Osteoblast (primary cell): Measurements from ENCODE around the gene ZCCHC13. TPM values are rescaled to one million over a fixed set of nuclear protein-coding genes. Genes with fewer than 3 reads are reported as not detected.

Source experiments
- DNase-seq: peaks from one replicate; pipeline ENCODE4 v3.0.0; 2011; ENCODE audit warnings: low spot score, mixed read lengths; ENCODE audit not compliant: insufficient read length; ENCODE audit errors: missing footprints
- H2AFZ ChIP-seq: 2 replicates; pipeline ENCODE4 v1.6.0; 2011; ENCODE audit warnings: mild to moderate bottlenecking, low read length
- H3K27ac ChIP-seq: 2 replicates; pipeline ENCODE4 v1.5.1; 2011; ENCODE audit warnings: mild to moderate bottlenecking, low read depth, low read length, moderate library complexity
- H3K27me3 ChIP-seq: 2 replicates; pipeline ENCODE4 v1.6.0; 2012; ENCODE audit warnings: mild to moderate bottlenecking, control low read depth, inconsistent platforms, low read length, moderate library complexity; ENCODE audit not compliant: insufficient read depth
- H3K36me3 ChIP-seq: 2 replicates; pipeline ENCODE4 v1.5.1; 2011; ENCODE audit warnings: mild to moderate bottlenecking, low read length, control low read depth, moderate library complexity; ENCODE audit not compliant: insufficient read depth
- H3K4me1 ChIP-seq: 2 replicates; pipeline ENCODE4 v1.5.1; 2011; ENCODE audit warnings: mild to moderate bottlenecking, low read length, control low read depth, moderate library complexity; ENCODE audit not compliant: insufficient read depth
- H3K4me2 ChIP-seq: 2 replicates; pipeline ENCODE4 v1.6.0; 2011; ENCODE audit warnings: mild to moderate bottlenecking, low read length; ENCODE audit not compliant: insufficient read depth
- H3K4me3 ChIP-seq: fragments of 200-600 bp; sonication (generic); 3 replicates; pipeline ENCODE4 v1.5.1; 2012; ENCODE audit warnings: mild to moderate bottlenecking, low read length, inconsistent platforms; ENCODE audit not compliant: insufficient read depth
- H3K79me2 ChIP-seq: 2 replicates; pipeline ENCODE4 v1.6.0; 2012; ENCODE audit warnings: mild to moderate bottlenecking, low read length, control low read depth, inconsistent platforms; ENCODE audit not compliant: insufficient read depth
- H3K9me3 ChIP-seq: 2 replicates; pipeline ENCODE4 v1.5.1; 2011; ENCODE audit warnings: low read depth, low read length, control low read depth
- H4K20me1 ChIP-seq: 2 replicates; pipeline ENCODE4 v1.6.0; 2012; ENCODE audit warnings: mild to moderate bottlenecking, low read length, control low read depth; ENCODE audit not compliant: insufficient read depth
- total RNA-seq: library from RNA; depleted of rRNA; stranded (reverse); fragments of >200 nt; gene quantifications from 2 replicates; pipeline ENCODE4 v1.2.3, GENCODE V29; 2012
- TF ChIP-seq, protein P1 (sequence below): IDR thresholded peaks from 2 replicates; pipeline ENCODE4 v1.5.1; 2011; ENCODE audit warnings: mild to moderate bottlenecking, low read depth, low read length, moderate library complexity; ENCODE audit errors: extremely low read depth

ZCCHC13 gene
- total RNA-seq, 1 donor: not detected

- H3K4me1 ChIP-seq: no peaks in the 10 kb centered on the region
- H3K4me3 ChIP-seq: peak overlapping the region; percentile 74
- H3K27me3 ChIP-seq: peaks cover 2% of the 10 kb centered on the region
- peak overlapping the region; percentile 89 for H2AFZ ChIP-seq
- TF ChIP-seq, protein P1, sequence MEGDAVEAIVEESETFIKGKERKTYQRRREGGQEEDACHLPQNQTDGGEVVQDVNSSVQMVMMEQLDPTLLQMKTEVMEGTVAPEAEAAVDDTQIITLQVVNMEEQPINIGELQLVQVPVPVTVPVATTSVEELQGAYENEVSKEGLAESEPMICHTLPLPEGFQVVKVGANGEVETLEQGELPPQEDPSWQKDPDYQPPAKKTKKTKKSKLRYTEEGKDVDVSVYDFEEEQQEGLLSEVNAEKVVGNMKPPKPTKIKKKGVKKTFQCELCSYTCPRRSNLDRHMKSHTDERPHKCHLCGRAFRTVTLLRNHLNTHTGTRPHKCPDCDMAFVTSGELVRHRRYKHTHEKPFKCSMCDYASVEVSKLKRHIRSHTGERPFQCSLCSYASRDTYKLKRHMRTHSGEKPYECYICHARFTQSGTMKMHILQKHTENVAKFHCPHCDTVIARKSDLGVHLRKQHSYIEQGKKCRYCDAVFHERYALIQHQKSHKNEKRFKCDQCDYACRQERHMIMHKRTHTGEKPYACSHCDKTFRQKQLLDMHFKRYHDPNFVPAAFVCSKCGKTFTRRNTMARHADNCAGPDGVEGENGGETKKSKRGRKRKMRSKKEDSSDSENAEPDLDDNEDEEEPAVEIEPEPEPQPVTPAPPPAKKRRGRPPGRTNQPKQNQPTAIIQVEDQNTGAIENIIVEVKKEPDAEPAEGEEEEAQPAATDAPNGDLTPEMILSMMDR: no peak
- peaks cover 55% of the 10 kb centered on the region for H3K79me2 ChIP-seq
- H3K4me2 ChIP-seq: peak overlapping the region; percentile 90
- DNase-seq: no peak
- no peaks in the 10 kb centered on the region for H4K20me1 ChIP-seq
- H3K9me3 ChIP-seq: no peaks in the 10 kb centered on the region
- peaks cover 9% of the 10 kb centered on the region for H3K36me3 ChIP-seq
- peak overlapping the region; percentile 97 for H3K27ac ChIP-seq
These were observed 12.4 kb upstream of the ZCCHC13 start for GRCh38 chrX:74291577-74291963.

- H3K9me3 ChIP-seq: no peaks in the 10 kb centered on the region
- H3K4me1 ChIP-seq: no peaks in the 10 kb centered on the region
- peaks cover 7% of the 10 kb centered on the region for H3K36me3 ChIP-seq
- H3K27ac ChIP-seq: peak overlapping the region; percentile 97
- no peaks in the 10 kb centered on the region for H4K20me1 ChIP-seq
- H3K27me3 ChIP-seq: peaks cover 2% of the 10 kb centered on the region
- DNase-seq: no peak
- H2AFZ ChIP-seq: peak overlapping the region; percentile 89
- peak overlapping the region; percentile 74 for H3K4me3 ChIP-seq
- TF ChIP-seq, protein P1: no peak
- peaks cover 49% of the 10 kb centered on the region for H3K79me2 ChIP-seq
- H3K4me2 ChIP-seq: peak overlapping the region; percentile 90
These were observed 11.8 kb upstream of the ZCCHC13 start for GRCh38 chrX:74291964-74292807.

GRCh38 chrX:74292808-74293123 lies 11.2 kb upstream of the ZCCHC13 start:
- Histone ChIP-seq H3K79me2 (peaks cover 44% of the 10 kb centered on the region), H3K27me3 (no peaks in the 10 kb centered on the region), H3K4me1 (no peaks in the 10 kb centered on the region), H3K36me3 (peaks cover 6% of the 10 kb centered on the region), H4K20me1 (no peaks in the 10 kb centered on the region), H3K4me2 (peak overlapping the region; percentile 90), H3K27ac (peak overlapping the region; percentile 32), H2AFZ (peak overlapping the region; percentile 89), H3K4me3 (peak overlapping the region; percentile 74), H3K9me3 (no peaks in the 10 kb centered on the region)
- DNase-seq: no peak
- TF ChIP-seq, protein P1: no peak

DNA sequence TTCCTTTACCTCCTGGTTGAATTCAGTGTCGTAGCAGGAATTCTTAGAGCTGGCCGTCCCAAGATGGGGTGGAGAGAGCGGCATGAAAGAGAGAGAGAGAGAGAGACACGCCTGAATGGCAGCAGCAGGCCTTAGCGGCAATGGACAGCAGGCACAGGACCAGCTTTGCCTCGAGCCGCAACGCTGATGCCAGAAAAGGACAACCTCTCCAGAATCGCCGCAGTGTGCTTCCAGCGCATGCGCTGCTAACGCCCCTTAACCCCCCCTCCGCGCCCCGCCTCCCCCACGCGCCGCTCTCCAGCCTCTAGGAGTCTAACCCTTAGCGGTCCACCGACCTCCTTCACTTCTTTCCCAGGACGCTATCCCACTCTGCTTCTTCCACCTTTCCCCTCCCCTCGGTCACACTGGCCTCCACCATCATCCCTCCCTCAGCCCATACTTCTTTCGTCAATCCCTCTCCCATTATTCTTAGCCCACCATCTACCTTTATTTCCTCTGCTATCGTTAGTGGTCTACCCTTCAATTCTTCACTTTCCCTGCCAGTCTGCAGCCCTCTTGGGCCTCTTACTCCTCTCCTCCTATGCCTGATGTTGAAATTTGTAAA lies 10.5 kb upstream of the ZCCHC13 start:
- H3K79me2 ChIP-seq: peaks cover 37% of the 10 kb centered on the region
- peak overlapping the region; percentile 90 for H2AFZ ChIP-seq
- no peaks in the 10 kb centered on the region for H3K4me1 ChIP-seq
- H3K4me3 ChIP-seq: peak overlapping the region; percentile 74
- H3K27ac ChIP-seq: peak overlapping the region; percentile 32
- no peaks in the 10 kb centered on the region for H3K9me3 ChIP-seq
- no peaks in the 10 kb centered on the region for H3K27me3 ChIP-seq
- H3K4me2 ChIP-seq: peak overlapping the region; percentile 90
- no peaks in the 10 kb centered on the region for H4K20me1 ChIP-seq
- peaks cover 4% of the 10 kb centered on the region for H3K36me3 ChIP-seq
- TF ChIP-seq, protein P1: no peak
- peak; percentile 81 for DNase-seq
